ENCODE data around the gene CAV3. TPM values are rescaled to one million over a fixed set of nuclear protein-coding genes. Genes with fewer than 3 reads are reported as not detected.

The CAV3 gene
- total and polyA plus RNA-seq, 10 of the 15 experiments (the other 5 are each of a cell fraction or from before 2014, with no cell fraction given) = not detected

GRCh38 chr3:8741581-8742261 is 8.1 kb downstream of the CAV3 start:
- ATAC-seq = no peak
- no peaks in the 10 kb centered on the region for H3K79me2 ChIP-seq (ENCODE audit: control insufficient read depth, insufficient read depth, low read length)
- CTCF ChIA-PET = interaction anchor here (0.5 to 1.6 kb wide), 2 partner anchors 39 to 324 kb away, joined by 3 read pairs; no protein-coding TSS in a partner anchor
- no peak for FAIRE-seq
- H3K27me3 ChIP-seq (replicated peaks in 1 of 2; ENCODE audit: control insufficient read depth in 2 of 2, insufficient read depth in 2 of 2, low read length in 1 of 2) = 0 out of 4 replicates have a peak, but pooled peaks cover 0 to 2% of the 10 kb centered on the region in 2 experiments
- DNase-seq (ENCODE audit: low read depth, low spot score) = no peak
- intact Hi-C loops (cut with micrococcal nuclease; ENCODE audit: unreplicated experiment) = no loop called here
- no peak overlapping the region for H3K4me3 ChIP-seq
- no peaks in the 10 kb centered on the region for H4K20me1 ChIP-seq (ENCODE audit: control insufficient read depth, insufficient read depth)
- in situ Hi-C loops (cut with MboI) = no loop called here
- no peak overlapping the region for H3K4me2 ChIP-seq (ENCODE audit: control insufficient read depth, insufficient read depth)
- H3K36me3 ChIP-seq (ENCODE audit: control insufficient read depth in 2 of 2, insufficient read depth in 2 of 2, low read length in 1 of 2) = no peaks in the 10 kb centered on the region
- no peak overlapping the region for H3K9ac ChIP-seq (ENCODE audit: control insufficient read depth, insufficient read depth, low read length)
- no peaks in the 10 kb centered on the region for H3K9me3 ChIP-seq (replicated peaks; ENCODE audit: control insufficient read depth, insufficient read depth, low read length)
- BruUV-seq (replicated peaks) = no TSS peak
- TF ChIP-seq SMARCA5 (IDR thresholded peaks at IDR 0.05) (no peak), CREM (IDR thresholded peaks at IDR 0.05; ENCODE audit: low read depth) (no peak), CHD4 (IDR thresholded peaks at IDR 0.05) (no peak), POLR2AphosphoS2 (IDR thresholded peaks at IDR 0.05; ENCODE audit: low read depth, low read length) (no peak), REST (IDR thresholded peaks at IDR 0.05; ENCODE audit: low read depth, low read length) (no peak), USF2 (IDR thresholded peaks at IDR 0.05; ENCODE audit: borderline replicate concordance, low read depth, low read length) (no peak), POLR2A (IDR thresholded peaks at IDR 0.05; ENCODE audit: low read depth, low read length) (no peak), RFX5 (IDR thresholded peaks at IDR 0.05; ENCODE audit: low read depth, low read length) (no peak), EZH2 (IDR thresholded peaks at IDR 0.05; ENCODE audit: borderline replicate concordance, control insufficient read depth, low read depth, low read length) (no peak), RELA (IDR thresholded peaks at IDR 0.05; ENCODE audit: borderline replicate concordance, partially characterized antibody) (no peak), ATF2 (IDR thresholded peaks at IDR 0.05; ENCODE audit: low read length) (no peak), CBFB (IDR thresholded peaks at IDR 0.05; ENCODE audit: low read depth) (no peak), GATAD2B (conservative IDR thresholded peaks at IDR 0.05; ENCODE audit: low read depth) (no peak), NFYA (IDR thresholded peaks at IDR 0.05; ENCODE audit: borderline replicate concordance, low read depth, low read length) (no peak), FOXK2 (IDR thresholded peaks at IDR 0.05) (no peak), SMAD1 (IDR thresholded peaks at IDR 0.05; ENCODE audit: low read depth, partially characterized antibody) (no peak), TCF3 (IDR thresholded peaks at IDR 0.05; ENCODE audit: borderline replicate concordance, insufficient read depth, low read depth, low read length) (no peak)
- RAD21 ChIA-PET (ENCODE audit: unreplicated experiment) = no interaction called here
- no peak overlapping the region for H3K27ac ChIP-seq (ENCODE audit: control insufficient read depth, insufficient read depth)
- H2AFZ ChIP-seq (ENCODE audit: control insufficient read depth, low read depth, low read length) = no peak overlapping the region
- 21% methylated on average over 13 of the region's 13 CpGs for WGBS (ENCODE audit: insufficient coverage, insufficient replicate concordance, low lambda C conversion rate, missing lambda C conversion rate)
- no peaks in the 10 kb centered on the region for H3K4me1 ChIP-seq (ENCODE audit: control insufficient read depth, insufficient read depth, low read length)
- SMC1A ChIA-PET (ENCODE audit: uncharacterized antibody, unreplicated experiment) = interaction anchor here (0.8 kb wide), 1 partner anchor 10 kb away, joined by 3 read pairs; no protein-coding TSS in a partner anchor
- POLR2A ChIA-PET = interaction anchor here (1.3 kb wide), 1 partner anchor 13 kb away, joined by 3 read pairs; no protein-coding TSS in a partner anchor
